PC-9 (cell line): Measurements from ENCODE around the gene ENDOV. TPM values are rescaled to one million over a fixed set of nuclear protein-coding genes. Genes with fewer than 3 reads are reported as not detected.

Experiments used
- BruUV-seq: library from RNA; stranded (reverse); fragments of 400-500 nt; replicated peaks from 2 replicates; lab custom pipeline; 2021; lab: Mats Ljungman, UMichigan
- CTCF ChIA-PET: fragments of 300-600 bp; sonication (Branson Sonifier 250); formaldehyde crosslinking; loops from one replicate; lab custom pipeline; 2022; ENCODE audit warnings: antibody characterized with exemption; lab: Charles Lee
- POLR2A ChIA-PET: fragments of 300-600 bp; sonication (Branson Sonifier 250); formaldehyde crosslinking; loops from one replicate; lab custom pipeline; 2022; ENCODE audit warnings: antibody characterized with exemption; ENCODE audit not compliant: unreplicated experiment; lab: Charles Lee
- DNase-seq, 2 experiments: peaks; one replicate each; pipeline versions ENCODE4 v3.0.0 to v3.0.0-alpha.2; 2015 to 2022; ENCODE audit warnings: mixed read lengths in 1 of 2
- H2AFZ ChIP-seq: fragments of 200-600 bp; sonication (generic); 2 replicates; pipeline ENCODE4 v1.8.1; 2017; ENCODE audit warnings: antibody characterized with exemption
- H3F3A ChIP-seq: fragments of 200-600 bp; sonication (generic); 2 replicates; pipeline ENCODE4 v1.8.1; 2017; ENCODE audit warnings: antibody characterized with exemption, mild to moderate bottlenecking, low read depth; ENCODE audit not compliant: insufficient read depth
- H3K27ac ChIP-seq: fragments of 200-600 bp; sonication (generic); 2 replicates; pipeline ENCODE4 v1.6.1; 2016; ENCODE audit warnings: mixed run types
- H3K27me3 ChIP-seq: fragments of 200-600 bp; sonication (generic); 2 replicates; pipeline ENCODE4 v1.6.1; 2016; ENCODE audit warnings: low read depth, mixed run types; ENCODE audit not compliant: insufficient read depth
- H3K36me3 ChIP-seq: fragments of 200-600 bp; sonication (generic); 2 replicates; pipeline ENCODE4 v1.6.1; 2016; ENCODE audit warnings: low read depth, mixed run types
- H3K4me1 ChIP-seq: fragments of 200-600 bp; sonication (generic); replicated peaks from 2 replicates; pipeline ENCODE4 v1.6.1; 2016; ENCODE audit warnings: mixed run types; ENCODE audit not compliant: insufficient read depth
- H3K4me2 ChIP-seq: fragments of 200-600 bp; sonication (generic); 2 replicates; pipeline ENCODE4 v1.6.1; 2017; ENCODE audit warnings: mixed run types
- H3K4me3 ChIP-seq: fragments of 200-600 bp; sonication (generic); 2 replicates; pipeline ENCODE4 v1.6.1; 2016; ENCODE audit warnings: mixed run types
- H3K79me2 ChIP-seq: fragments of 200-600 bp; sonication (generic); 2 replicates; pipeline ENCODE4 v1.6.1; 2017; ENCODE audit warnings: low read depth, mixed run types
- H3K9me2 ChIP-seq: fragments of 200-600 bp; sonication (generic); 2 replicates; pipeline ENCODE4 v1.8.1; 2017; ENCODE audit warnings: mild to moderate bottlenecking; ENCODE audit not compliant: insufficient read depth
- H3K9me3 ChIP-seq: fragments of 200-600 bp; sonication (generic); 2 replicates; pipeline ENCODE4 v1.8.1; 2016; ENCODE audit warnings: low read depth; ENCODE audit not compliant: insufficient read depth
- H4K20me1 ChIP-seq: fragments of 200-600 bp; sonication (generic); 2 replicates; pipeline ENCODE4 v1.8.1; 2017; ENCODE audit not compliant: insufficient read depth
- CTCF ChIP-seq: fragments of 200-600 bp; sonication (generic); conservative IDR thresholded peaks from 2 replicates; pipeline ENCODE4 v1.6.1; 2017; ENCODE audit warnings: mixed run types, antibody characterized with exemption, mild to moderate bottlenecking, moderate library complexity
- EZH2 ChIP-seq: fragments of 200-600 bp; sonication (generic); IDR thresholded peaks from 2 replicates; pipeline ENCODE4 v1.8.0; 2017; ENCODE audit warnings: antibody characterized with exemption, low read depth
- intact Hi-C: fragments of 100-400 bp; cut with micrococcal nuclease; formaldehyde crosslinking; loops from one replicate; pipeline ENCODE4 v1.10.0; 2022; ENCODE audit not compliant: unreplicated experiment
- total RNA-seq: library from RNA; stranded (reverse); gene quantifications from 2 replicates; pipeline ENCODE4 v1.2.3, GENCODE V29; 2021

The ENDOV gene
- total RNA-seq, 1 experiment from 2014 or later: 50.3 TPM

GRCh38 chr17:80380555-80381002 lies 34.4 kb upstream of the ENDOV start:
- DNase-seq: no peak
- TF ChIP-seq EZH2: no peak
- no peak for TF ChIP-seq CTCF
- no peaks in the 10 kb centered on the region for H3K4me1 ChIP-seq
- H3K4me3 ChIP-seq: no peak overlapping the region
- no TSS peak for BruUV-seq
- intact Hi-C loops: no loop called here
- H3K27me3 ChIP-seq: no peaks in the 10 kb centered on the region
- no peaks in the 10 kb centered on the region for H3K9me2 ChIP-seq
- no peaks in the 10 kb centered on the region for H3K9me3 ChIP-seq
- CTCF ChIA-PET: no interaction called here
- H3K79me2 ChIP-seq: no peaks in the 10 kb centered on the region
- H3F3A ChIP-seq: no peaks in the 10 kb centered on the region
- H4K20me1 ChIP-seq: no peaks in the 10 kb centered on the region
- peaks cover 6% of the 10 kb centered on the region; the same call in 1 of the 2 replicates for H3K36me3 ChIP-seq
- no peak overlapping the region for H3K4me2 ChIP-seq
- H3K27ac ChIP-seq: no peak overlapping the region
- POLR2A ChIA-PET: no interaction called here
- H2AFZ ChIP-seq: no peak overlapping the region

GRCh38 chr17:80381416-80381923 lies 33.5 kb upstream of the ENDOV start:
- ChIA-PET POLR2A (no interaction called here), CTCF (no interaction called here)
- H2AFZ ChIP-seq: no peak overlapping the region
- no peaks in the 10 kb centered on the region for H3F3A ChIP-seq
- H3K27me3 ChIP-seq: no peaks in the 10 kb centered on the region
- no peaks in the 10 kb centered on the region for H3K4me1 ChIP-seq
- BruUV-seq: no TSS peak
- intact Hi-C loops: no loop called here
- no peaks in the 10 kb centered on the region for H3K79me2 ChIP-seq
- no peaks in the 10 kb centered on the region for H3K36me3 ChIP-seq
- no peak for DNase-seq
- no peak overlapping the region for H3K4me3 ChIP-seq
- H3K27ac ChIP-seq: no peak overlapping the region
- no peaks in the 10 kb centered on the region; the same call in 1 of the 2 replicates for H4K20me1 ChIP-seq
- H3K9me3 ChIP-seq: no peaks in the 10 kb centered on the region
- TF ChIP-seq EZH2 (no peak), CTCF (no peak)
- no peaks in the 10 kb centered on the region for H3K9me2 ChIP-seq
- H3K4me2 ChIP-seq: no peak overlapping the region

GRCh38 chr17:80382446-80382845 lies 32.5 kb upstream of the ENDOV start:
- CTCF ChIA-PET: no interaction called here
- H3K27ac ChIP-seq: no peak overlapping the region
- H2AFZ ChIP-seq: no peak overlapping the region
- H3K4me2 ChIP-seq: no peak overlapping the region
- no peak for DNase-seq
- no peak overlapping the region for H3K4me3 ChIP-seq
- intact Hi-C loops: no loop called here
- no peaks in the 10 kb centered on the region; the same call in 1 of the 2 replicates for H4K20me1 ChIP-seq
- H3K27me3 ChIP-seq: no peaks in the 10 kb centered on the region
- H3K79me2 ChIP-seq: no peaks in the 10 kb centered on the region
- H3K36me3 ChIP-seq: no peaks in the 10 kb centered on the region
- H3F3A ChIP-seq: no peaks in the 10 kb centered on the region
- no peaks in the 10 kb centered on the region for H3K9me2 ChIP-seq
- H3K9me3 ChIP-seq: no peaks in the 10 kb centered on the region
- POLR2A ChIA-PET: no interaction called here
- TF ChIP-seq CTCF: no peak
- TF ChIP-seq EZH2: no peak
- no TSS peak for BruUV-seq
- H3K4me1 ChIP-seq: no peaks in the 10 kb centered on the region
